MCF 10A (cell line): Measurements from ENCODE around the gene FARS2. TPM values are rescaled to one million over a fixed set of nuclear protein-coding genes. Genes with fewer than 3 reads are reported as not detected.

Source experiments
- BruUV-seq: library from RNA; stranded (reverse); fragments of 400-500 nt; replicated peaks from 2 replicates; lab custom pipeline; 2021; lab: Mats Ljungman, UMichigan
- CTCF ChIA-PET: fragments of 300-600 bp; sonication (Branson Sonifier 250); formaldehyde crosslinking; extraction: SDS; loops from one replicate; lab custom pipeline; 2021; ENCODE audit warnings: antibody characterized with exemption, inconsistent platforms; lab: Yijun Ruan, JAX
- POLR2A ChIA-PET: fragments of 300-600, 350-650 bp; sonication (Branson Sonifier 250); formaldehyde crosslinking; extraction: SDS; loops from one replicate; lab custom pipeline; 2020; ENCODE audit warnings: antibody characterized with exemption, inconsistent platforms; lab: Yijun Ruan, JAX
- DNase-seq: peaks from one replicate; pipeline ENCODE4 v3.0.0-alpha.2; 2018; ENCODE audit not compliant: unreplicated experiment
- H3K27ac Mint-ChIP-seq: one replicate; pipeline ENCODE4 v1.8.0; 2022; ENCODE audit warnings: mild to moderate bottlenecking, low read depth, mixed read lengths; ENCODE audit not compliant: unreplicated experiment
- H3K27me3 Mint-ChIP-seq: one replicate; pipeline ENCODE4 v1.8.0; 2022; ENCODE audit warnings: mixed read lengths; ENCODE audit not compliant: insufficient read depth, unreplicated experiment
- H3K36me3 Mint-ChIP-seq: one replicate; pipeline ENCODE4 v1.8.0; 2022; ENCODE audit warnings: mild to moderate bottlenecking, moderate library complexity, mixed read lengths; ENCODE audit not compliant: insufficient read depth, unreplicated experiment
- H3K4me1 Mint-ChIP-seq: one replicate; pipeline ENCODE4 v1.8.0; 2022; ENCODE audit warnings: mixed read lengths; ENCODE audit not compliant: insufficient read depth, unreplicated experiment
- H3K4me3 Mint-ChIP-seq: one replicate; pipeline ENCODE4 v1.8.0; 2022; ENCODE audit warnings: mild to moderate bottlenecking, moderate library complexity, mixed read lengths; ENCODE audit not compliant: unreplicated experiment
- H3K9me3 Mint-ChIP-seq: one replicate; pipeline ENCODE4 v1.8.0; 2022; ENCODE audit warnings: mixed read lengths; ENCODE audit not compliant: unreplicated experiment
- intact Hi-C: fragments of 100-400 bp; cut with micrococcal nuclease; formaldehyde crosslinking; loops from 2 replicates; pipeline ENCODE4 v1.14.1; 2022
- total RNA-seq: library from RNA; stranded (reverse); gene quantifications from 2 replicates; pipeline ENCODE4 v1.2.3, GENCODE V29; 2022
- TF ChIP-seq, protein P1 (sequence below): fragments of 200-600 bp; IDR thresholded peaks from one replicate; pipeline ENCODE4 v1.8.0; 2022; ENCODE audit warnings: antibody characterized with exemption, mild to moderate bottlenecking; ENCODE audit not compliant: unreplicated experiment

The FARS2 gene
- total RNA-seq, 1 experiment from 2014 or later, result 18.2 TPM

DNA sequence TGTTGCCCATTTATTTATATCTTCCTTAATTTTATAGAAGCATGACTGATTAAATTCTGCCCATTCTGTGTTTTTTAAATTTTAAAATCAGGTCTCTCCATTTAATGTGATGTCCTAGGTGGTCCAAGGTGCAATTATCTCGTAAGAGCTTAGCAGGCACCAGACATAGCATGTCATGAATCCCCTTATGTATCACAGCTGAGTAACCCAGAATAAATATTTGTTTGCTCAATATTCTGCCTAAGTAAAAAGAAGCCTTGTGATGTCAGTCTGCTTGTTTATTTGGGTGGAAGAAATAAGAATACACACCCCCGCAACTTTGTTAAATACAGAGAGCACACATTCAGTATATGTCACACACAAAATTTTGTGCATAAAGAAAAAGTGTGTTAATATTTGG is 211.3 kb downstream of the FARS2 start:
- ChIA-PET POLR2A (interaction anchor here (1.1 to 1.2 kb wide), 2 partner anchors 10 to 297 kb away, joined by 3 to 5 read pairs; no protein-coding TSS in a partner anchor), CTCF (no interaction called here)
- no peak overlapping the region for H3K27ac Mint-ChIP-seq
- no peak for DNase-seq
- TF ChIP-seq, protein P1, sequence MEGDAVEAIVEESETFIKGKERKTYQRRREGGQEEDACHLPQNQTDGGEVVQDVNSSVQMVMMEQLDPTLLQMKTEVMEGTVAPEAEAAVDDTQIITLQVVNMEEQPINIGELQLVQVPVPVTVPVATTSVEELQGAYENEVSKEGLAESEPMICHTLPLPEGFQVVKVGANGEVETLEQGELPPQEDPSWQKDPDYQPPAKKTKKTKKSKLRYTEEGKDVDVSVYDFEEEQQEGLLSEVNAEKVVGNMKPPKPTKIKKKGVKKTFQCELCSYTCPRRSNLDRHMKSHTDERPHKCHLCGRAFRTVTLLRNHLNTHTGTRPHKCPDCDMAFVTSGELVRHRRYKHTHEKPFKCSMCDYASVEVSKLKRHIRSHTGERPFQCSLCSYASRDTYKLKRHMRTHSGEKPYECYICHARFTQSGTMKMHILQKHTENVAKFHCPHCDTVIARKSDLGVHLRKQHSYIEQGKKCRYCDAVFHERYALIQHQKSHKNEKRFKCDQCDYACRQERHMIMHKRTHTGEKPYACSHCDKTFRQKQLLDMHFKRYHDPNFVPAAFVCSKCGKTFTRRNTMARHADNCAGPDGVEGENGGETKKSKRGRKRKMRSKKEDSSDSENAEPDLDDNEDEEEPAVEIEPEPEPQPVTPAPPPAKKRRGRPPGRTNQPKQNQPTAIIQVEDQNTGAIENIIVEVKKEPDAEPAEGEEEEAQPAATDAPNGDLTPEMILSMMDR, result no peak
- no peaks in the 10 kb centered on the region for H3K4me1 Mint-ChIP-seq
- no peaks in the 10 kb centered on the region for H3K9me3 Mint-ChIP-seq
- BruUV-seq, result no TSS peak
- H3K27me3 Mint-ChIP-seq, result no peaks in the 10 kb centered on the region
- H3K36me3 Mint-ChIP-seq, result peaks cover 15% of the 10 kb centered on the region
- no peak overlapping the region for H3K4me3 Mint-ChIP-seq
- intact Hi-C loops, result loop anchor here (5.0 to 10.0 kb wide), 2 partner anchors 420 to 662 kb away; no protein-coding TSS in a partner anchor

GRCh38 chr6:5475779-5476178 is 214.5 kb downstream of the FARS2 start:
- Mint-ChIP-seq H3K27ac (no peak overlapping the region), H3K4me1 (no peaks in the 10 kb centered on the region), H3K27me3 (no peaks in the 10 kb centered on the region), H3K9me3 (no peaks in the 10 kb centered on the region), H3K4me3 (no peak overlapping the region), H3K36me3 (peaks cover 7% of the 10 kb centered on the region)
- DNase-seq, result no peak
- ChIA-PET CTCF (interaction anchor here (1.4 kb wide), 1 partner anchor 1072 kb away, joined by 4 read pairs; no protein-coding TSS in a partner anchor), POLR2A (no interaction called here)
- TF ChIP-seq, protein P1, result no peak
- no TSS peak for BruUV-seq
- intact Hi-C loops, result loop anchor here (10.0 kb wide), 1 partner anchor 659 kb away; no protein-coding TSS in a partner anchor

DNA sequence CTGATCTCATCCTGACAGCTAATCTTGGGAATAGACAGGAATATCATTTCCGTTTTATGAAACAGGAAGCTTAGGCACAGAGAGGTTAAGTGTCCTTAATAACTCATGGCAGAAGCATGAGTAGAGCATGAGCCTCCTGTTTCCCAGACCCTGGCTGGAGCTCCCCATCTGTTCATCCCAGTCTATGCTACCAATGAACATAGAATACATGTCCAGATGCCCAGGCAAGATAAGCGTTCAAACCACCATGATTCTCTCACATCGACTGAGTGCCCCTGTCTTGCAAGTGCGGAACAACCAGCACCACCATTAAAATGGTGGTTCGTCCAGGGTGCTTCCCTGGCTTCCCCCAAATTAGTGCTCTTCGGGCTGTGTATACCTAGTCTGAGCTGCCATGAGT is 217.1 kb downstream of the FARS2 start:
- no peak overlapping the region for H3K27ac Mint-ChIP-seq
- no peaks in the 10 kb centered on the region for H3K9me3 Mint-ChIP-seq
- no peaks in the 10 kb centered on the region for H3K4me1 Mint-ChIP-seq
- POLR2A ChIA-PET, result no interaction called here
- no peak for DNase-seq
- no peak overlapping the region for H3K4me3 Mint-ChIP-seq
- intact Hi-C loops, result loop anchor here (10.0 kb wide), 1 partner anchor 656 kb away; no protein-coding TSS in a partner anchor
- H3K36me3 Mint-ChIP-seq, result peaks cover 7% of the 10 kb centered on the region
- H3K27me3 Mint-ChIP-seq, result no peaks in the 10 kb centered on the region
- CTCF ChIA-PET, result interaction anchor here (0.5 kb wide), 1 partner anchor 305 kb away, joined by 4 read pairs; no protein-coding TSS in a partner anchor
- BruUV-seq, result no TSS peak
- TF ChIP-seq, protein P1, result no peak

DNA sequence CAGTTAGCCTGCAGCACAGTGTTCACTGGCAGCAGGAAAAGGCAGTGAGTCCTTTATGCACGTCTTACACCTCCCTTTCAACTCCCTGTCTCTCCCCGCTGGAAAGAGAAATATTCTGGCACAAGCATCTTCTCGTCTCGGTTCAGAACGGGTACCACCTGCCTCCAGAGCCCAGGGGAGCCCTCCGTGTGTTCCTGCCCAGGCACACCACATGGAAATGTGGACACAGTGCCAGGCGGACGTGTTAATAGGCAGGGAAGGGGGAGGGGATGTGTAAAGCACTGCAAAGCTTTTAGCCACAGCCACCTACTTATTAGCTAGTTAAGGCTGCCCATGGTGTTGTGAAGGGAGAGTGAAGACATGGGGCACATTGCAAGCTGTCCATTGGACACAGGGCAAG is 219.7 kb downstream of the FARS2 start:
- Mint-ChIP-seq H3K27ac (no peak overlapping the region), H3K9me3 (no peaks in the 10 kb centered on the region), H3K36me3 (peaks cover under 1% of the 10 kb centered on the region), H3K4me1 (no peaks in the 10 kb centered on the region), H3K27me3 (no peaks in the 10 kb centered on the region), H3K4me3 (no peak overlapping the region)
- no peak for DNase-seq
- TF ChIP-seq, protein P1, result no peak
- ChIA-PET POLR2A (no interaction called here), CTCF (interaction anchor here (0.6 to 3.8 kb wide), 2 partner anchors 10 to 24 kb away, joined by 4 to 14 read pairs; no protein-coding TSS in a partner anchor)
- intact Hi-C loops, result no loop called here
- no TSS peak for BruUV-seq
